ENCODE measurements around the gene PLOD2.
A peak's percentile ranks its signal among the peaks of the same experiment; 100 is the strongest.

Gene PLOD2

DNA sequence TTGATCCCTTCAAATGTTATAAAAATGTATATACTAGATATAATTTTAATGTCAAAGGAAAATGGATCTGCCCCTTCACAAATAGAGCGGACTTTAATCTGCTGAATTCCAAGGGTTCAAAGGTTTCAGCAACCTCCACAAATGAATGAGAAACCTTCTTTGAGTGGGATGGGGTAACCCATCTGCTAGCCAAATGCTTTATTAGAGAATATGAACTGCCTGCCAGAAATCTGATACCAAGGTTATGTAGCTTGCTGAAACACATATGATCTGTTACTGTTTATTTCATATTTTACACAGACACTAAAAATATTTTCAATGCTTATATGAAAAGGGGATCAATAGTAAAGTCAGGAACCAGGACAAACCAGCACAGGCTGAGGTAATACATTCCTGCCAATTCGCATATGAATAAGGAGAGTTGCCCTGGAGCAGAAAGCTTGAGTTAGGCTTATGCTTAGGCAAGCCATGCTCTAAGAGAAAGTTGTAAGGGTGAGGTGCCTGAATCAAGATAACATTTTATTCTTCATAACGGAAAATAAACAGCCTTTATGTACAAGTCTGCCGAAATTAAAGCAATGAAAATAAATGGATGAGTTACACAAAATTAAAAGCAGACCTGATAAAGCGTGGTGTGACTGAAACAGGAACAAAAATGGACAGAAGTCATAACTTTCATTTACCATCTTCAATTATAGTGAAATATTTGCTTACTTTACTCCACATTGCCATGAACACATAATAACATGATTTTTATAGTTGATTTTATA is 26.5 kb downstream of the PLOD2 start:
- no peaks in the 10 kb centered on the region for H3K27me3 Mint-ChIP-seq (ENCODE audit: low read depth)
- TF ChIP-seq, protein P1, sequence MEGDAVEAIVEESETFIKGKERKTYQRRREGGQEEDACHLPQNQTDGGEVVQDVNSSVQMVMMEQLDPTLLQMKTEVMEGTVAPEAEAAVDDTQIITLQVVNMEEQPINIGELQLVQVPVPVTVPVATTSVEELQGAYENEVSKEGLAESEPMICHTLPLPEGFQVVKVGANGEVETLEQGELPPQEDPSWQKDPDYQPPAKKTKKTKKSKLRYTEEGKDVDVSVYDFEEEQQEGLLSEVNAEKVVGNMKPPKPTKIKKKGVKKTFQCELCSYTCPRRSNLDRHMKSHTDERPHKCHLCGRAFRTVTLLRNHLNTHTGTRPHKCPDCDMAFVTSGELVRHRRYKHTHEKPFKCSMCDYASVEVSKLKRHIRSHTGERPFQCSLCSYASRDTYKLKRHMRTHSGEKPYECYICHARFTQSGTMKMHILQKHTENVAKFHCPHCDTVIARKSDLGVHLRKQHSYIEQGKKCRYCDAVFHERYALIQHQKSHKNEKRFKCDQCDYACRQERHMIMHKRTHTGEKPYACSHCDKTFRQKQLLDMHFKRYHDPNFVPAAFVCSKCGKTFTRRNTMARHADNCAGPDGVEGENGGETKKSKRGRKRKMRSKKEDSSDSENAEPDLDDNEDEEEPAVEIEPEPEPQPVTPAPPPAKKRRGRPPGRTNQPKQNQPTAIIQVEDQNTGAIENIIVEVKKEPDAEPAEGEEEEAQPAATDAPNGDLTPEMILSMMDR (IDR thresholded peaks at IDR 0.05; ENCODE audit: unreplicated experiment in 3 of 3) = no peak
- peaks cover 32% of the 10 kb centered on the region for H3K4me1 Mint-ChIP-seq
- H3K4me3 Mint-ChIP-seq = peak overlapping the region in 1 of 3 experiments; percentile 27
- peaks cover 20% of the 10 kb centered on the region for H3K36me3 Mint-ChIP-seq (ENCODE audit: low read depth)
- H3K27ac Mint-ChIP-seq = peak overlapping the region; percentile 94 to 95 (median 95)
- no peaks in the 10 kb centered on the region for H3K9me3 Mint-ChIP-seq

DNA sequence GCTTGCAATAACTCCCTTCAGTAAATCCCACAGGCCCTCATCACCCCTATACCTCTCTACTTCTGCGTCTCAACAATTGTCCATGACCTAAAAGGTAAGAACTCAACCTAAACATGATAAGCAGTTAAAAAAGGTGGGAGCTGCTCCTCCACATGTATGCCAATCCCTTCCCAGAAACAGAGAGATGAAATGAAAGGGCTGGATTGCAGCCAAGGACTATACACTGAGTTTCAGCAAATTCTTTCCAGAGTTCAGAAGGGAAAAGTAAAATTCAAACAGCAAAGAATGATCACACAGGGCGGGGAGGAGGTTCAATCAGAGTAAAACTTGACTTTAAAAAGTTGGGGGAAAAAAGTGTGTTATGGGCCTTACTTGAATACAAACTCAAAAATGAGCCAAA is 27.5 kb downstream of the PLOD2 start:
- Mint-ChIP-seq H3K36me3 (ENCODE audit: low read depth) (peaks cover 20% of the 10 kb centered on the region), H3K4me1 (peaks cover 39% of the 10 kb centered on the region), H3K27me3 (ENCODE audit: low read depth) (no peaks in the 10 kb centered on the region), H3K4me3 (peak overlapping the region in 2 of 3 experiments; percentile 12 to 13), H3K9me3 (no peaks in the 10 kb centered on the region), H3K27ac (peak overlapping the region; percentile 94 to 95 (median 95))
- TF ChIP-seq, protein P1 (IDR thresholded peaks at IDR 0.05; ENCODE audit: unreplicated experiment in 3 of 3) = no peak

- H3K4me1 Mint-ChIP-seq = peaks cover 39% of the 10 kb centered on the region
- no peak overlapping the region for H3K4me3 Mint-ChIP-seq
- no peaks in the 10 kb centered on the region for H3K9me3 Mint-ChIP-seq
- peak overlapping the region; percentile 56 to 69 (median 64) for H3K27ac Mint-ChIP-seq
- H3K27me3 Mint-ChIP-seq (ENCODE audit: low read depth) = no peaks in the 10 kb centered on the region
- H3K36me3 Mint-ChIP-seq (ENCODE audit: low read depth) = peaks cover 24% of the 10 kb centered on the region
- TF ChIP-seq, protein P1 (IDR thresholded peaks at IDR 0.05; ENCODE audit: unreplicated experiment in 3 of 3) = no peak
Observed at GRCh38 chr3:146131616-146132410, 29.2 kb downstream of the PLOD2 start.

- Mint-ChIP-seq H3K36me3 (ENCODE audit: low read depth) (peaks cover 28% of the 10 kb centered on the region), H3K4me3 (no peak overlapping the region), H3K27me3 (ENCODE audit: low read depth) (no peaks in the 10 kb centered on the region)
Observed at GRCh38 chr3:146130881-146131371, 30.1 kb downstream of the PLOD2 start.

GRCh38 chr3:146129750-146130149 is 31.2 kb downstream of the PLOD2 start:
- Mint-ChIP-seq H3K27me3 (ENCODE audit: low read depth) (no peaks in the 10 kb centered on the region), H3K36me3 (ENCODE audit: low read depth) (peaks cover 28% of the 10 kb centered on the region)

More at GRCh38 chr3:146130881-146131371, 30.1 kb downstream of the PLOD2 start:
- Mint-ChIP-seq H3K9me3 (no peaks in the 10 kb centered on the region), H3K4me1 (peaks cover 44% of the 10 kb centered on the region), H3K27ac (peak overlapping the region in 1 of 3 experiments; percentile 31)
- TF ChIP-seq, protein P1 (IDR thresholded peaks at IDR 0.05; ENCODE audit: unreplicated experiment in 3 of 3) = no peak

More at GRCh38 chr3:146129750-146130149, 31.2 kb downstream of the PLOD2 start:
- Mint-ChIP-seq H3K4me1 (peaks cover 36% of the 10 kb centered on the region), H3K9me3 (no peaks in the 10 kb centered on the region), H3K27ac (peak overlapping the region; percentile 17 to 55 (median 37)), H3K4me3 (no peak overlapping the region)
- TF ChIP-seq, protein P1 (IDR thresholded peaks at IDR 0.05; ENCODE audit: unreplicated experiment in 3 of 3) = no peak

Measured in nephron (organoid).